HepG2 (cell line): ENCODE results near the gene MNT. TPM values are rescaled to one million over a fixed set of nuclear protein-coding genes. Genes with fewer than 3 reads are reported as not detected.

Source experiments
- AKNA ChIP-seq: sonication (generic); formaldehyde crosslinking; IDR thresholded peaks from 2 replicates; pipeline ENCODE4 v1.4.0; 2020; ENCODE audit warnings: missing genetic modification reagents, borderline replicate concordance
- CBFB ChIP-seq: sonication (generic); formaldehyde crosslinking; IDR thresholded peaks from 2 replicates; pipeline ENCODE4 v1.4.0; 2020; ENCODE audit warnings: missing genetic modification reagents
- ETV5 ChIP-seq: IDR thresholded peaks from 2 replicates; pipeline ENCODE4 v1.6.1; 2018; ENCODE audit warnings: missing biosample characterization, missing genetic modification reagents, inconsistent platforms, borderline replicate concordance
- HIVEP1 ChIP-seq: sonication (generic); formaldehyde crosslinking; IDR thresholded peaks from 2 replicates; pipeline ENCODE4 v1.4.0; 2020; ENCODE audit warnings: mild to moderate bottlenecking, missing genetic modification reagents
- IKZF4 ChIP-seq: sonication (generic); formaldehyde crosslinking; IDR thresholded peaks from 2 replicates; pipeline ENCODE4 v1.5.1; 2020; ENCODE audit warnings: borderline replicate concordance, mild to moderate bottlenecking, low read depth, missing genetic modification reagents; ENCODE audit errors: not compliant biosample characterization
- TAF1 ChIP-seq: sonication (generic); formaldehyde crosslinking; IDR thresholded peaks from 2 replicates; pipeline ENCODE4 v1.4.0; 2020; ENCODE audit warnings: missing genetic modification reagents
- TSC22D2 ChIP-seq: sonication (generic); formaldehyde crosslinking; IDR thresholded peaks from 2 replicates; pipeline ENCODE4 v1.5.1; 2020; ENCODE audit warnings: missing genetic modification reagents, mild to moderate bottlenecking, borderline replicate concordance
- U2AF1 ChIP-seq: fragments of 200-400 bp; formaldehyde crosslinking; optimal IDR thresholded peaks from 2 replicates; pipeline ENCODE3; 2017; ENCODE audit warnings: mild to moderate bottlenecking, low read depth, low read length
- ZBED4 ChIP-seq: sonication (generic); formaldehyde crosslinking; IDR thresholded peaks from 2 replicates; pipeline ENCODE4 v1.4.0; 2020; ENCODE audit warnings: missing genetic modification reagents, borderline replicate concordance
- ZMYM4 ChIP-seq: sonication (generic); formaldehyde crosslinking; IDR thresholded peaks from 2 replicates; pipeline ENCODE4 v1.8.1; 2023; ENCODE audit warnings: mild to moderate bottlenecking, missing genetic modification reagents
- ZNF350 ChIP-seq: sonication (generic); formaldehyde crosslinking; IDR thresholded peaks from 2 replicates; pipeline ENCODE4 v1.4.0; 2020; ENCODE audit warnings: mild to moderate bottlenecking, low read depth, missing genetic modification reagents, borderline replicate concordance
- ZNF652 ChIP-seq: IDR thresholded peaks from 2 replicates; pipeline ENCODE4 v1.6.1; 2016; ENCODE audit warnings: low read depth, borderline replicate concordance
- ZNF687 ChIP-seq: sonication (generic); formaldehyde crosslinking; IDR thresholded peaks from 2 replicates; pipeline ENCODE4 v1.5.1; 2020; ENCODE audit warnings: mild to moderate bottlenecking, missing genetic modification reagents, moderate library complexity
- ZNF713 ChIP-seq: sonication (generic); formaldehyde crosslinking; IDR thresholded peaks from 2 replicates; pipeline ENCODE4 v1.4.0; 2020; ENCODE audit warnings: mild to moderate bottlenecking, missing genetic modification reagents
- ZNF740 ChIP-seq: sonication (generic); formaldehyde crosslinking; IDR thresholded peaks from 2 replicates; pipeline ENCODE4 v1.4.0; 2020; ENCODE audit warnings: missing genetic modification reagents
- polyA plus RNA-seq, 8 experiments: library from polyadenylated mRNA; depleted of rRNA in 3 of 8; stranded (reverse) in 7 of 8; unstranded in 1 of 8; fragments of >200 nt; fragmentation: Illumina TruSeq in 4 of 8; extraction: Trizol in 4 of 8; gene quantifications; 2 replicates each; pipeline versions ENCODE4 v1.2.1 to v1.2.3, GENCODE V29; 2011 to 2016; ENCODE audit warnings: low read depth in 4 of 8, missing spikeins in 1 of 8, mixed read lengths in 1 of 8; ENCODE audit not compliant: insufficient read depth in 1 of 8
- total RNA-seq, 5 experiments: library from RNA; depleted of rRNA; stranded (reverse); fragments of >200 nt; fragmentation: Illumina TruSeq; extraction: Trizol; gene quantifications; 2 replicates each; pipeline ENCODE4 v1.2.3, GENCODE V29; 2016; ENCODE audit warnings: low read depth in 1 of 5

The MNT gene
- total and polyA plus RNA-seq, 2 of the 13 experiments (the other 11 are each of a cell fraction or from before 2014, with no cell fraction given) = 2.1 to 3.5 TPM

- TF ChIP-seq IKZF4 (CRISPR knock-in tag) (no peak), ZBED4 (peak; percentile 68), ETV5 (CRISPR knock-in tag) (peak; percentile 64; the same call in 1 of the 2 replicates), TSC22D2 (peak; percentile 63; the same call in 1 of the 2 replicates), TAF1 (CRISPR knock-in tag) (peak; percentile 93), ZNF713 (CRISPR knock-in tag) (peak; percentile 96; the same call in 1 of the 2 replicates), HIVEP1 (peak; percentile 81), ZNF740 (0 out of 2 replicates have a peak, but pooled peaks have one; percentile 18), U2AF1 (peak; percentile 53), ZNF687 (CRISPR knock-in tag) (peak; percentile 98), ZNF350 (CRISPR knock-in tag) (peak; percentile 96), ZMYM4 (peak; percentile 62), CBFB (CRISPR knock-in tag) (peak; percentile 68), AKNA (CRISPR knock-in tag) (no peak), ZNF652 (CRISPR knock-in tag) (no peak)
These were observed 64.5 kb downstream of the MNT start, which contains the start of gene TSR1 (continued) for GRCh38 chr17:2336215-2336851.
